Astrocyte (in vitro differentiated cells and primary cell): ENCODE results near the gene RLN3.

Experiments
- CTCF ChIP-seq: IDR thresholded peaks from 2 replicates; pipeline ENCODE4 v1.5.1; 2011; ENCODE audit warnings: low read depth, mild to moderate bottlenecking, inconsistent platforms, low read length, moderate library complexity; ENCODE audit not compliant: insufficient read depth
- EZH2 ChIP-seq: IDR thresholded peaks from 2 replicates; pipeline ENCODE4 v1.6.1; 2012; ENCODE audit warnings: mild to moderate bottlenecking, low read length, inconsistent platforms; ENCODE audit not compliant: insufficient read depth

GRCh38 chr19:14000691-14001375 lies 27.1 kb upstream of the RLN3 start:
- TF ChIP-seq CTCF = no peak
- no peak for TF ChIP-seq EZH2
